ENCODE data around the gene PAPSS2.
A peak's percentile ranks its signal among the peaks of the same experiment; 100 is the strongest.

The PAPSS2 gene

GRCh38 chr10:87752566-87752965 is 92.9 kb downstream of the PAPSS2 start:
- DNase-seq: peak; percentile 77

- no peak for DNase-seq
These were observed 94.6 kb downstream of the PAPSS2 start for GRCh38 chr10:87753995-87754866.

- DNase-seq: no peak
These were observed 98.0 kb downstream of the PAPSS2 start for GRCh38 chr10:87757685-87758084.

GRCh38 chr10:87759551-87759950 is 99.9 kb downstream of the PAPSS2 start:
- DNase-seq: no peak

- DNase-seq: no peak
These were observed 100.7 kb downstream of the PAPSS2 start for GRCh38 chr10:87760195-87760905.

GRCh38 chr10:87761153-87761552 is 101.5 kb downstream of the PAPSS2 start:
- DNase-seq: no peak

- peak; percentile 84 for DNase-seq
These were observed 102.2 kb downstream of the PAPSS2 start for GRCh38 chr10:87761892-87762291.

GRCh38 chr10:87763086-87763861 is 103.6 kb downstream of the PAPSS2 start:
- DNase-seq: no peak

GRCh38 chr10:87764072-87764934 is 104.6 kb downstream of the PAPSS2 start:
- no peak for DNase-seq

GRCh38 chr10:87765666-87766376 is 106.1 kb downstream of the PAPSS2 start:
- no peak for DNase-seq

GRCh38 chr10:87767253-87767652 is 107.6 kb downstream of the PAPSS2 start:
- peak; percentile 15 for DNase-seq

GRCh38 chr10:87771871-87772500 is 112.3 kb downstream of the PAPSS2 start:
- DNase-seq: peak; percentile 42

- peak; percentile 67 for DNase-seq
These were observed 116.1 kb downstream of the PAPSS2 start for GRCh38 chr10:87775766-87776165.

GRCh38 chr10:87776328-87776727 is 116.7 kb downstream of the PAPSS2 start:
- DNase-seq: no peak

- DNase-seq: no peak
These were observed 121.9 kb downstream of the PAPSS2 start for GRCh38 chr10:87781545-87781944.

- peak; percentile 27 for DNase-seq
These were observed 123.0 kb downstream of the PAPSS2 start for GRCh38 chr10:87782721-87783120.

- DNase-seq: no peak
These were observed 126.7 kb downstream of the PAPSS2 start for GRCh38 chr10:87786421-87786820.

- DNase-seq: no peak
These were observed 130.5 kb downstream of the PAPSS2 start for GRCh38 chr10:87790185-87790584.

GRCh38 chr10:87794285-87794684 is 134.6 kb downstream of the PAPSS2 start:
- DNase-seq: no peak

Measured in HCEC 1CT (cell line).